IPS DF 4.7 (cell line): ENCODE measurements around the gene ERCC8.
"Not testable (repeated sequence)": the region's sequence is repeated elsewhere in the genome, so short reads cannot be mapped to it uniquely, and the experiment has no call there.

Experiments used
- DNase-seq: peaks from one replicate; pipeline ENCODE4 v3.0.0-alpha.2; 2013; ENCODE audit warnings: low spot score; ENCODE audit errors: extremely low read depth

ERCC8 gene

GRCh38 chr5:60944904-60945812 lies at the start of gene ERCC8, which contains the start of gene NDUFAF2:
Gene ERCC8, minus strand, starts transcription at chr5:60945070. Its CDS starts 62 bp downstream, at chr5:60945008.
Gene NDUFAF2, plus strand, starts transcription at chr5:60945205. Its CDS starts 51 bp downstream, at chr5:60945256.
- DNase-seq, result peak; percentile 62

- no peak for DNase-seq
These were observed 49.2 kb upstream of the ERCC8 start for GRCh38 chr5:60993875-60994571.

- no peak for DNase-seq
These were observed 48.6 kb upstream of the ERCC8 start for GRCh38 chr5:60993425-60993824.

GRCh38 chr5:60992871-60993270 lies 48.0 kb upstream of the ERCC8 start:
- no peak for DNase-seq

GRCh38 chr5:60989790-60990189 lies 44.9 kb upstream of the ERCC8 start:
- DNase-seq, result no peak

GRCh38 chr5:60982127-60982526 lies 37.3 kb upstream of the ERCC8 start:
- DNase-seq, result not testable (repeated sequence)

GRCh38 chr5:60980511-60980910 lies 35.6 kb upstream of the ERCC8 start:
- no peak for DNase-seq

GRCh38 chr5:60978968-60979367 lies 34.1 kb upstream of the ERCC8 start:
- DNase-seq, result no peak

- DNase-seq, result no peak
These were observed 33.3 kb upstream of the ERCC8 start for GRCh38 chr5:60977956-60978737.

- no peak for DNase-seq
These were observed 27.4 kb upstream of the ERCC8 start for GRCh38 chr5:60972231-60972630.

- DNase-seq, result no peak
These were observed 16.8 kb upstream of the ERCC8 start for GRCh38 chr5:60961685-60962084.

- no peak for DNase-seq
These were observed 15.7 kb upstream of the ERCC8 start for GRCh38 chr5:60960591-60960990.

- DNase-seq, result no peak
These were observed 14.3 kb upstream of the ERCC8 start for GRCh38 chr5:60959156-60959555.

- DNase-seq, result no peak
These were observed 13.8 kb upstream of the ERCC8 start for GRCh38 chr5:60958712-60959111.

- DNase-seq, result no peak
These were observed 13.2 kb upstream of the ERCC8 start for GRCh38 chr5:60958088-60958487.

- no peak for DNase-seq
These were observed 10.4 kb upstream of the ERCC8 start for GRCh38 chr5:60955239-60955638.

- no peak for DNase-seq
These were observed 3.9 kb upstream of the ERCC8 start for GRCh38 chr5:60948738-60949137.

GRCh38 chr5:60945813-60946187 lies 930 bp upstream of the ERCC8 start:
- DNase-seq, result no peak

GRCh38 chr5:60943624-60944023 lies 1.2 kb downstream of the ERCC8 start:
- no peak for DNase-seq

GRCh38 chr5:60929024-60929423 lies 15.8 kb downstream of the ERCC8 start:
- DNase-seq, result no peak

GRCh38 chr5:60927450-60927849 lies 17.4 kb downstream of the ERCC8 start:
- DNase-seq, result no peak

- no peak for DNase-seq
These were observed 26.4 kb downstream of the ERCC8 start for GRCh38 chr5:60918466-60918865.
